ENCODE results near the gene ANTXR1.
"Not testable (repeated sequence)": the region's sequence is repeated elsewhere in the genome, so short reads cannot be mapped to it uniquely, and the experiment has no call there.

ANTXR1 gene

DNA sequence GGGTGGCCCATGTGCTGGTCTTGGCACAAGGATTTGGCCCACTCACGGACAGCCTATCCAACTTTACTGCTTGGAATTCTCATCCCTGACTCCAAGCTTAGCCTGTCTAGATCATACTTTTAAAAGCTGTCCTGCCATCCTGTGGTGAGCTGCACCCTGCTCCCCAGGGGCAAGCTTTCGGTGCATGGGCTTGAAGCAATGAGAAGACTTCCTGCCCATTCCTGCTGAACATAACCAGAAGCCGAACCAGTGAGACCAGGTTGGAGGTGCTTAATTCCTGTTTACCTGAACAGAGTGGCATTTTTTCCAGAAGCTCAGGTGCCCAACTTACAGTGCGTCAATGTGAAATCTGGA is 154.5 kb downstream of the ANTXR1 start:
- DNase-seq: no peak

DNA sequence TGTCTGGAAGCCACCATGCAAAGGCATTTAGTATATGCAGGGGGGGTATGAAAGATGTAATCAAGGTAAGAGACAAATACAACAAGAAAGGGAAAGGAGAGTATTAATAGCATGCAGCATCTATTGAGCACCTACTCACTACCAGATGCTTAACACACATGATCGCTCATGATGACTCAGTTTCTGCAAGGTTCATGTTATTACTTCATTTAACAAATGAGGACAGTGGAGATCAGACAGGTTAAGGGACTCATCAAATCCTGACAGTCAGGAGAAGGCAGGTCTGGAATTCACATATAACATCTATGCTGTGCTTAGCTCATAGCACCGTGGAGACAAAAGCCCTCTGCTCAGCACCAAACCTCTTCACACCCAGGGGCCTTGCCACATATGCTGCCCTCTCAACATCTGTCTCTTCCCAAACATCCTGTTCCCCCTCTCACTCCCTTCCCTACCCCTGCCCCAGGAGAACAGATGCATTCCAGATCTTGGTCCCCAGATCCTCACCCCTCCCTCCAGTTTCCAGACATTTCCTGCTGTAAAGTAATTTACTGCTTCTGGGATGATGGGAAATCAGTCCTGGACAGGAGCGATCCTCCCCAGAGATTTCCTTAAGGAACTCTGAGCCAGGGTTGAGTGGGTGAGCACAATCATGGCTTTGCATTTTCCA is 155.3 kb downstream of the ANTXR1 start:
- no peak for DNase-seq

DNA sequence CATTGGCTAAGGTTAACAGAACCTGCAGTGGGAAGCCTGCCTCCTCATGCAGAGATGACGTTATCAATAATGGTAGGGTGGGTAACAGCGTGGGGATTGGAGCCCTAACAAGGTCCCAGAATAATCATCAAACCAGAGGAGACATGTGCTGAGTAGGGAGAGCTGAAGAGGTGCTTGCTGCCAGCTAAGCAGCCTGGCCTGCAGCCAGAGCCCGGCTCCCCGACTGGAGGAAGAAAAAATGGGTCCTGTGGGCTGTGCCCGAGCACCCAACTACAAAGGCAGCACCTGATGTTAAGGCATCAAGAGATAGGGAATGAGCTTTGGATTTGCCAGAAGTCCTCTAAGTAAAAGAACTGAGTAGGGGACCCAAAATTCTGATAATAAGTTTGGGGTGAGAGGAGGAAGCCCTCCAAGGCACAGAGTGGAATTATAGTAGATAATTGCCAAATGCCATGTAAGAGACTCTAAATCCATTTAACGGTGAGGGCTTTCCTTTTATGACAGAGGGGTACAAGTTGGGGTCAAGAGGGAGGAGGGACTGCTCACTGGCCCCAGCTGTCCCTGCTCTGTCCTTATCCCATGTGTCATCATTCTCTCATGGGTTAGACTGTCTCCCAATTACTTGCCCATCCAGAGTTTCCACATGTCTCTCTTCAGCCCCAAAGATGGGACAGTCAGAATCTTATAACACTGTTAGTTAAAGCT is 156.1 kb downstream of the ANTXR1 start:
- DNase-seq: no peak

DNA sequence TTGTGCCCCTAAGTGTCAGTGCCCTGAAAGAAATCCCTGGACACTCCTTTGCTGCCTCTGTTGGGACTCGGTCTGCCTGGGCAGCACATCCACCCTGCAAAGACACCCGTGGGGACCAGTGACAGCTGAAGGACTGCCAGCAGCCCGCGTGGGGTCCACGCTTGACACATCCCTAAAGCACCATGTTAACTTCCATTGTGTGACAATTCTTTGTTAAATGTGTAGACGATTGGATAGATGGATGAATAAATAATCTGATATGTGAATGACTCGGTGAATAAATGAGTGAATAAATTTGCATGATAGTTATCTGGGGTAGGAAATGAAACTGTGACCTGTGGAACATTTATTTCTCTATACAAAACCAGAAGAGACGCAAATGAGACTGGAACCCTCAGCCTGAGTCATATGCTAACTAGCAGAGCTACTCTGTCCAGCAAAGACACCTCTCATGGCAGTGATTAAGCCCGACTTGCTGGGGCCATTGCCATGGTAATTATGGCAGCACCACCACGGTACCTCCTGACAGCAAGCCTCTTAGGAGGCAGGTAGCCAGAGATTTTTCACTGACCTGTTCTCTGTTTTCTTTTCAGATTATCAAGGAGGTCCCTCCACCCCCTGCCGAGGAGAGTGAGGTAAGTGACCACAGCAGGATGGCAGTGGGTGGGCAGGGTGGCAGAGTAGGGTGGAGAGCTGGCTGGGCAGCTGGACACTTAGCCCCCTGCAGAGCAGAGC is 156.8 kb downstream of the ANTXR1 start:
- DNase-seq: no peak

DNA sequence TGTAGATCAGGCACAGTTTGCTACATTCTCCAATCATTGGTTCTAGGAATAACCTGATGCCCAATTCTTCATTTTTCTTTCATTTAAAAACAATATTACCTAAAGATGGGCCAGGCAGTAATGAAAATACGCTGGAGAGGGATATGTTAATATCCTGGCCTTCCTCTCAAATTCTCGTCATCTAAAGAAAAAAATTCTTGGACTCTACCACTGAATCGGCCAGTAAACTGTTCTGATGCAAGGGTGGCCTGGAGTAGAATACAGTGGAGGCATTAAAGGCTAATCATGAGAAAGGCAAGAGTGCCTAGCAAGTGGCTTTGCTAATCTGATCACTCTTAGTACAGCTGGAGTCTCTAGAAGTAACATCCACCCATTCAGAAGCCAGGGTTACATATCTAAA is 157.7 kb downstream of the ANTXR1 start:
- no peak for DNase-seq

DNA sequence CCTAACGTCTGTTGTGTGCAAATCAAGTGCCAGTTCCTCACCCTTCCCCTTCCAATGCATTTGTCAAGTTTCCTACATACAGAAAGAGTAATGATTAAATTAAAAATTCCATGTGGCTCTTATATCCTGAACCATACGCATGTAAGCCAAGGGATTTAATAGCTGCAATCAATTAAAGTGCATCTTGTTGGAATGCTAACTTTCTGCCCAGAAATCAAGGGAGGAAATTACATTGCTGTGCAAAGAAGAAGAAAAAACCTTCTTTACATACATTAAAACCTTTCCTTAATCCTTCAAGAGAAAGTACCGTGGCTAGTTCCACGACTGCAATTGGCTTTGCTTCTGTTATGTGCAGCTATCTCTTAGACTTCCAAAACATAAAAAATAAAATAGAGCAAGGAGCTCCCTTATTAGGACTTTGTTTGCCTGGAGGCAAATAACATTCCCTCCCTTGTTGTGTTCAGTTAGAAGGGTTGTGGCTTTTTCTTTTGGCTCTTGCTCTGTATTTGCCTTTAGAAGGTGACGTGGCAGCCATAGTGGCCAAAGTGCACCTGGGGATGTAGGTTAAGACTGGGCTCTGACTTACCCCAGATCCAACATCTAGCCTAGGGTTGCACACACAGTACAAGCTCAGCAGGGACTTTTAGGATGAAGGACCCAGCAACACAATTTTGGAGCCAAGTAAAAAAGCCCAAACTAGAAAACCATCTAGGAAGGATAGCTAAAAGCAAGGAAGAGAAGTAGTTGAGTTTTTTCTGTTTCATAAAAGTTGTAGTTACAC is 158.3 kb downstream of the ANTXR1 start:
- DNase-seq: no peak

DNA sequence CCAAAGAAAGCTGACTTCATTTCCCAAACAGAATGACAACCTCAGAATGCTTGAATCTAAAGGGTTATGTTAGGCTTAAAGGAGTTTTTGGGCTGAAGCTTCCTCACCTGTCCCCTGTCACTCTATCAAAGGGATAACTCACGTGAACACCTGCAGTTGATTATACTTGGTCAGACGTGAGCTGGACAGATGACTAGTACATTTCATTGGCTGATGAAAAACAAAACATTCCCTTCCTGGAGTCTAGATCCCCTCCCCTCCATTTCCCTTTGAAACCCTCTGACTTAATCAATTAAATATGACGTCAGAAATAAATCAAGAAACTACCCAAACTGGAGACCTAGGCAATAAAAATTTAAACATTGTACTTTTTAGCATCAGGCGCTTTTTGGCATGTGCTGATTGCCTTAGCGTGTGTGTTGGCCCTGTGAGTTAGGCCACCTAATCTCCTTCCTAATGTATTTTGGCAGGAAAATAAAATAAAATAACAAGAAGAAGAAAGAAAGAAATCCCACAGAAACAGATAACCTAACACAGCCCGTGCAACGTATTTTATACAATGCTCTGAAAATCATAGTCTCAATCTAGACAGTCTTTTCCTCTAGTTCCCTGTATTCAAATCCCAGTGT is 159.0 kb downstream of the ANTXR1 start:
- DNase-seq: no peak

DNA sequence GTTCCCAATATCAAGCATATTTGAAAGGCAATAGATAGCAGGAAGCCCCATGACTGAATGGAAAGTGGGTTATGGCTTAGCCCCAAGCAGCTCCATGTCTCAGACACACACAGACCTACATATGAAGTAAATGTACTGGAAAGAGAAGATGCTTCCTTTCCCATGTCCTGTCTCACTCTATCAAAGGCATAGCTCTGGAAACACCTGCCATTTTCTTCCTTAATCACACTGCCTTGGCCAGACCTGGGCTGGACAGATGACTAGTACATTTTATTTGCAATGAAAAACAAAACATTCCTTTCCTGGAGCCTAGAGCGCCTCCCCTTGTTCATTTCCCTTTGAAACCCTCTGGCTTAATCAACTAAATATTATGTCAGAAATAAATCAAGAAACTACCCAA is 160.7 kb downstream of the ANTXR1 start:
- no peak for DNase-seq

DNA sequence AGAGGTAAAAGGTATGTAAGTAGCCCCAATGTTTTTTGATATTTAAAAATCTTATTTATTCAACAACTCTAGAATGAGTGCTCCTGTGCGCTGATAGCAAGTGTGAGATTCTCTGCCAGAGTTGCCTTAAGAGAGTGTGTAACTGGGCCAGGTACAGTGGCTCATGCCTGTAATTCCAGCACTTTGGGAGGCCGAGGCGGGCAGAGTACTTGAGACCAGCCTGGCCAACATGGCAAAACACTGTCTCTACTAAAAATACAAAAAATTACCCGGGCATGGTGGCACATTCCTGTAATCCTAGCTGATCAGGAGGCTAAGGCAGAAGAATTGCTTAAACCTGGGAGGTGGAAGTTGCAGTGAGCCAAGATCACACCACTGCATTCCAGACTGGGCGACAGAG is 161.2 kb downstream of the ANTXR1 start:
- DNase-seq: not testable (repeated sequence)

DNA sequence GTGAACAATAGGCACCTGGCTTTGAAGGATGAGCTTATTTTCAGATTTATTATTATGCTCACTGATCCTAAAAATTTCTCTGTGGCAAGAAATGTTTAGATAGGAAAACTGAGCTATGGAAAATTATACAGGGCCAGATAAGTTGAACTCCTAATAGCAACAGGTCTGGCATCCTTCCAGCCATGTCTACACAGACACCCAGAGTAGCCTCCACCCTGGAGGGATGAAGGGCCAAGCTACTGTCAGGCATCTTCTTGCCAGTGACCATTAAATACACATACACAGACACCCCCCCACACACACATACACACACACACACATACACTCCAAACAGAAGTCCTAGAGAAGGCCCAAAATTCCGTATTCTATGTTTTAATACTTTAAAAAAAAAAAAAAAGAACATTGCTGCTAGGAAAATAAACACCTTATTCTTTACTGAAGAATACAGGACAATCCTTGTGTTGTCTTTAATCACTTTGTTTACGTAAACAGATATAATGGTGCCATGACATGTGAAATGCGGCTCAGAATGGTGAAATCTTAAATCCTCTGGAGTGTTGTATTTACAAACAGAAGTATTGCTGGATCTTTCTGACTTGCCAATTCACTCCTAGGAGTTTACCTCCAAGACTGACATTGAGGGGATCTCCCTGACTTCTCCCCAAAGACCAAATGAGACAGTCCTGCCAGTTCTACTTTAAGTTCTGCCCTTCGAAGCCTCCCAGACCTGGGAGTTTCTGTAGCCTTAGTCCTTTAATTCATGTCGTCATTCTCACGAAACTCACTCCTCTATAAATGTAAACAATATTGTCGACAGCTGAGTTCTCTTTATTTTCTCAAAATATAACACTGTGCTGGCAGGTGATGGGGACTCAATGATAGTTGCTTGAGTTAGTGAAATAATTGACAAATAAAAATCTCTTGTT is 163.1 kb downstream of the ANTXR1 start:
- DNase-seq: no peak

DNA sequence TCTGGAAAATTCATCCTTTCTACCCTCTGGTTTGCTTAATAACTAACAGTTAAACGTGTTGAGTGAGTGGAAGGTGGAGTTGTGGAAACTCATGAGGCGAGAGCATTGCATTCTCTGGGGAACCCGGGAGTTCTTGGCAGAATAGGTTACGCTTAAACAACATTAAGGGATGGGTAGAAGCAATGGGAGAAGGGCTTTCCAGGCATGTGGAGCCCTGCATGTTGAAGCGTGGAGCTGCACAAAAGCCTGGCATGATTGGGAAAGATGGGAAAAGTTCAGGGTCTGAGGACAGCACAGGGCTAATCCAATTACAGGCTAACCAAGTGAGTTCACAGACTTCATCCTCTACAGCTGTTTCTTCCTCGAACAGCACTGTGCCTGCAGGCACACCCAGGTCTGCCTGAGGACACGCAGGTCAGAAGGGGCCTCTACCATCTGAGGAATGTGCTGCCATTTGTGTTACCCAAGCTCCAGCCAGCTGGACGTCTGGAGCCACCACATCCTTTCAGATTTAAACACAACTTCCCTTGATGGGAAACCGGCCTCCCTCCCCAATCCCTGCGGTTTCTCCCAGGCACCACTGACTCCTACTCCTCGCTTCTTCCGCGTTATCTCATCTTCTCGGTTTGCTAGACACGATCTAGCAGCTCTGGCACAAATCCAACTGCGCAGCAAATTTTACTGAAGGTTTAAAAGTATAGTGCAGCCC is 164.2 kb downstream of the ANTXR1 start:
- DNase-seq: no peak

DNA sequence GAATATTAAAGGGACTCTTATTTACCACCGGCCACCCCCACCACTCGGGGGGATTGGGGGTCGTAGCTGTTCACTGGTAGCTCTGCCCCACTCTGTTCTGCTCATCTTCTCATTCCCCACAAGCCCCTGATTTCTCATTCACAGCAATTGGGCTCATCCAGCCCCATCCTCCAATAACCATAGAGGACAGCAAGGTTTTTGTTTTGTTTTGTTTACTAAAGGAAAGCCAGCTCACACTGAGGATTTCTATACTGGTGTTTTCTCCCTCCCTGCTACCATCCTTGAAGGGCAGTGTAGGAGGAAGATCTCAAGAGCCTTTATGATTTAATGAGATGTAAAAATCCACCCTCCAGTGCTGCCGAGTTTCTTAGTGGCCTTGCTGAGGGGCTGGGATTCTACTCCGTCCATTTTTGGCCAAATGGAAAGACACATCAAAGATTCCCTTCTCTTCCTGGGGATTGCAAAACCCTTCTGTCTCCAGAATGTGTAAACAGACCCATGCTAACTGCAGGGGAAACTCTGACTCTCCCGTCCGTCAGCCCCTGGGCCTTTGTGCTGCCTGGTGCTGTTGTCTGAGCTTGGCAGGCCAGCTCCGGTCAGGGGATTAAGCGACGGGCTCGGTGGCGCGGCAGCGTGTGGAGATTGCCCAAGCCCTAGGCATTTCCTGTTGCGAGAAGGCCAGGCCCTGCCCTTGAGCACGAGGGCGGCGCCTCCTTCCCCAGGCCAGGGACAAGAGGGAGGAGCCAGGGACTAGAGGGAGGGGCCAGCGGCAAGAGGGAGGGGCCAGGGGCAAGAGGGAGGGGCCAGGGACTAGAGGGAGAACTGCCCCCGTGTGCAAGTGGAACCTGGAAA is 165.0 kb downstream of the ANTXR1 start:
- DNase-seq: no peak

DNA sequence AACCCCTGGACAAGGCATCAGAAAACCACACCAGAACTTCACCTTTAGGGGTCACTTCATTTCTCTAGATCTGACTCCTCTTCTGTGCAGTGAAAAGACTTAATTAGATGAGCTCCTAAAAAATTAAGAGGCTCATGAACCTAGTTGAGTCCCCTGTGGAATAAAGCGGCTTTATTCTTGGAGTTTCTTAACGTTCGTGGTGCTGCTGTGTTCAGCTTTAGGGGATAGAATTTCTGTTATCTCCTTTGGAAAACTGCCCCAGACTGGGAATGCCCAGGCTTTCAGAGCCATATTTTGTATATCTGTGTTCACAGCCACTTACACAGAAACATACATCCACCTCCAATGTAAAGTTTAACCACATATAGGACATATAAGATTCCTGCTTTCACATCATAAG is 165.8 kb downstream of the ANTXR1 start:
- no peak for DNase-seq

DNA sequence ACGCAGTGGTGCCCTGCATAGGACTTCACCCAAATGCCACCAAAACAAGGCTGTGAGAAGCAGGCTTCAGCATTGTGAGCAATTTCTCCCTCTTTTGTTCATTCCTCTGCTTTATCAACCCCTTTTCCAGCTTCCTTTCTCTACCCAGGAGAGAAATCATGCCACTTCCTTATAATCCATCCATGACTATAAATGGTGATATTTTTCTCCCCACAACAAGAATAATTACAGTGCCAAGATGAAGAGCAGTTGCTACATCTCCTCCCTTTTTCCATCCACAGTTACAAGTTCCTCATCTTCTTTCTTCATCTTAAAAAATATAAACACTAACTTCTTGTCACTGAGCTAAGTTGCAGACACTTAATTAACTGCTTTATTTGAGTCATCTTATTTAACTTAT is 167.2 kb downstream of the ANTXR1 start:
- DNase-seq: no peak

DNA sequence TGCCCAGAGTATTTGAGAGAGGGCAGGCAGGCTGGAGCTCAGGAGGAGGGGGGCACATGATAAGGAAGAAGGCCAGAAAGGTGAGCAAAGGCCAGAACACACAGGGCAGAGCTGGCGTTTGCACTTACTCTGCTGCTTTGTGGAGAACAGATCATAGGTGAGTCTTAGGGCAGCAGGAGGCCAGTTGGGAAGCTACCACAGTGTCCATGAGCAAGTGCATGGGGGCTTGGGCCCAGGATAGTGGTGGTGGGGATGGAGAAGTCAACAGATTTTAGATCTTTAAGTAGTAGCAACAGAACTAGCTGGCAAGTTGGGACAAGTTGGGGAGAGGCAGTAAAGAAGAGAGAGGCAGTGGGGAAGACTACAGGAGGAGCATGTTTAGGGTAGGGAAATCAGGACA is 168.0 kb downstream of the ANTXR1 start:
- no peak for DNase-seq

DNA sequence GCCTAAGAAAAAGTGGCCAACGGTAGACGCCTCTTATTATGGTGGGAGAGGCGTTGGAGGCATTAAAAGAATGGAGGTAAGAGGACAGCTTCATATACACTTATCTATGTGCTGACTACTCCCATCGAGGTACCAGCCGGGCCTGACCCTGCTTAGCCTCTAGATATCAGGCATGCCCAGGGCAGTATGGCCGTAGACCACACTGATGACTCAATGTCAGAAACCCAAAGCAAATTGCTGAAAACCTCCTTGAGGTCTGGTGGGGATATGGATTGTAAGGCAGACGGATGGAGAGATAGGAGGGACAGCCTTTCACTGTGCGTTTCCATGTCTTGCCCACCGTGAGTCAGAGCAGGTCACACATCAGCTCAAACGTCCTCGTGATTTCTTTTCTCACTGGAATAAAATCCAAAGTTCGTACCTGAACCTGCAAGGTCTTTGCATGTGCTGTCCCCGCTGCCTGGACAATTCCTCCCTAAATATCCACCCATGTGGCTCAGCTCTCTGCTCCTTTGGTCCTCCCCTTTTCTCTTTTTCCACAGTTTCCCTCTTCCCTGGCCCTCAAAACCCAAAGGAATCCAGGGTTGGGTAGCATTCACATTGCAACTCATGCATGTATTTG is 168.9 kb downstream of the ANTXR1 start:
- DNase-seq: no peak

DNA sequence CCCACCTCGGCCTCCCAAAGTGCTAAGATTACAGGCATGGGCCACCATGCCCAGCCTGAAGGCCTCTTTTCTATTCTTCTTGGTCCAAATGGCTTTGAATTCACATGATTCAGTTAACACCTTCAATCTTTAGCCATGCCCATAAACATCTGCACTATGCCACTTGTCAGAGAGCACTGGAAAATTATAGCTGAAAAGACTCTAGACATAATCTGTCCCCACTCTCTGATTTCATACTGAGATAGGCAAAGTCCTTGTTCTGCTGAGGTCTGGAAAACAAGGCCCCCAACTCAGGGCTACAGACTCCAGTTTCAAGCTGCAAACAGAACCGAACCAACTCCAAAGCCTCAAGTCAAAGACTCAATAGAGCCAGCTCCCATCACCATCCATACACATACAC is 170.7 kb downstream of the ANTXR1 start:
- no peak for DNase-seq

DNA sequence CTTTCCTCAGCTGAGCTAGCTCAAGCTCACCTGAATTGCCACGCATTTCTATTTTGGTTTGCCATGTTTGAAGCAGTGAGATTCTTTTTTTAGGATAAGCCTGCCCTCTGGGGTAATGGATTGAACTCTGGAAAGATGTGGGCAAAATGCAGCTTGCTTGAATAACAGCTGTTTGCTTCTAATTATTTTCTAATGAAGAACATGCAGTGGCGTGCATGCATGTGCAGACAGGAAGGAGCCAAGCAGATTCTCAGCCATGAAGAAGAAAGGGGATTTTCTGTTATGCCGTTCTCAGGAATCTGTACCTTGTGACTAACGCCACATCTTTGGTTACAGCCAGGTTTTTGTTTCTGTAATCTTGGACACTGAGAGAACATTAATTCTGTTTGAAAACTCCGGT is 171.2 kb downstream of the ANTXR1 start:
- DNase-seq: no peak

DNA sequence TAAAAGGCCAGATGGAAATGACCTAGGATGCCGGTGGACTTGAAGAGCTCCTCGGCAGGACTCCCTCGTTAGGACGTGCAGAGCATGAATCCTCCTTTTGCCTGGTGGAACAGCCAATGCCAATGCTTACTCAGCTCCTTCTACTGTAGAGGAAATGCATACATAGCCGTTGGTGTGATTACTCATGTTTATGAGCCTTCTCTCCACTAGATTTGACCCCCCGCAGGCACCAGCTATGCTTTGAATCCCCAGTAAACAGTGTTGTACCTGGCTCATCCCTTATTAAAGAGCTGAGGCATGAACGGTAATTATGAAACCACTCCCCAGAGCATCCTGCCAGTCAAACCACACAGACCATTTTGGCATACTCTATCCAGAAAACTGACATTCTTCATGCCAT is 172.8 kb downstream of the ANTXR1 start:
- DNase-seq: no peak

DNA sequence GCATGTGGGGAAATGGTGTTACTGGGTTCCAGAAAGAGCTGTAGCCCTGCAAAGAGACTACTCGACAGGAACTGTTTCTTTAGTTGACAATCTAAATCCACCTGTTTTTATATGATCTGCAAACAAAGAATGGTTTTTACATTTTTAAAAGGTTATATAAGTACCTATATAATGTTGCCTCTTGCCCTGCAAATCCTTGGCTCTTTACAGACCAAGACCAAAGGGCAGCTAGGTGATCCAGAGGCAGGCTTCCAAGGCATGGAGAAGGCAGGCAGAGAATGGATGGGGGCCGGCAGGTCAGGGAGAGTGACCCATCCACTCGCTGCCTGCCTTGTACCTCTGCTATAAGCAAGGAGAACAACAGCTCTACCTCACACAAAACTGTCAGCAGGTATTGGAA is 173.6 kb downstream of the ANTXR1 start:
- no peak for DNase-seq
